OCI-LY1 (cell line): Measurements from ENCODE around the gene ZNF497.
A peak's percentile ranks its signal among the peaks of the same experiment; 100 is the strongest.

ENCODE experiments used
- H2AFZ ChIP-seq: fragments of 200-600 bp; sonication (generic), shearing (Covaris generic); 2 replicates; pipeline ENCODE4 v1.6.0; 2014; ENCODE audit warnings: antibody characterized with exemption, mild to moderate bottlenecking, low read length
- H3F3A ChIP-seq: fragments of 200-600 bp; sonication (generic), shearing (Covaris generic); 2 replicates; pipeline ENCODE4 v1.6.0; 2014; ENCODE audit warnings: mild to moderate bottlenecking, antibody characterized with exemption, low read length, moderate library complexity; ENCODE audit not compliant: insufficient read depth
- H3K27ac ChIP-seq: fragments of 200-600 bp; sonication (generic); 2 replicates; pipeline ENCODE4 v1.5.1; 2014; ENCODE audit warnings: low read length, mixed run types, mild to moderate bottlenecking, low read depth; ENCODE audit not compliant: poor library complexity, severe bottlenecking
- H3K27me3 ChIP-seq: fragments of 200-600 bp; sonication (generic); 2 replicates; pipeline ENCODE4 v1.6.0; 2014; ENCODE audit warnings: antibody characterized with exemption, mild to moderate bottlenecking, low read length, moderate library complexity; ENCODE audit not compliant: insufficient read depth
- H3K36me3 ChIP-seq: fragments of 200-600 bp; sonication (generic); 2 replicates; pipeline ENCODE4 v1.6.1; 2014; ENCODE audit warnings: mild to moderate bottlenecking, antibody characterized with exemption, low read length, moderate library complexity, mixed read lengths; ENCODE audit not compliant: insufficient read depth
- H3K4me1 ChIP-seq: fragments of 200-600 bp; sonication (generic); 2 replicates; pipeline ENCODE4 v1.5.1; 2014; ENCODE audit warnings: mild to moderate bottlenecking, low read length, moderate library complexity; ENCODE audit not compliant: insufficient read depth, severe bottlenecking
- H3K4me2 ChIP-seq: fragments of 200-600 bp; sonication (generic), shearing (Covaris generic); 2 replicates; pipeline ENCODE4 v1.6.1; 2014; ENCODE audit warnings: low read length
- H3K4me3 ChIP-seq: fragments of 200-600 bp; sonication (generic); 2 replicates; pipeline ENCODE4 v1.5.1; 2014; ENCODE audit warnings: low read length, low read depth, mild to moderate bottlenecking, mixed read lengths; ENCODE audit not compliant: poor library complexity, severe bottlenecking
- H3K79me2 ChIP-seq: fragments of 200-600 bp; shearing (Covaris generic); 2 replicates; pipeline ENCODE4 v1.6.1; 2016; ENCODE audit warnings: mixed run types, low read length, mixed read lengths; ENCODE audit not compliant: insufficient read depth
- H3K9ac ChIP-seq: fragments of 200-600 bp; sonication (generic), shearing (Covaris generic); 2 replicates; pipeline ENCODE4 v1.6.1; 2014; ENCODE audit warnings: mild to moderate bottlenecking, low read length, mixed read lengths
- H3K9me2 ChIP-seq: fragments of 200-600 bp; sonication (generic), shearing (Covaris generic); 2 replicates; pipeline ENCODE4 v1.6.1; 2014; ENCODE audit warnings: low read depth, mild to moderate bottlenecking, low read length, mixed read lengths
- H3K9me3 ChIP-seq: fragments of 200-600 bp; shearing (Covaris generic); 2 replicates; pipeline ENCODE4 v1.6.1; 2014; ENCODE audit warnings: low read length, mixed read lengths
- H4K20me1 ChIP-seq: fragments of 200-600 bp; sonication (generic), shearing (Covaris generic); 2 replicates; pipeline ENCODE4 v1.6.0; 2016; ENCODE audit warnings: mild to moderate bottlenecking, low read length; ENCODE audit not compliant: insufficient read depth
- CTCF ChIP-seq: fragments of 200-600 bp; sonication (generic), shearing (Covaris generic); IDR thresholded peaks from 2 replicates; pipeline ENCODE4 v1.5.1; 2017; ENCODE audit warnings: mild to moderate bottlenecking, antibody characterized with exemption, low read length, moderate library complexity, mixed read lengths
- EZH2 ChIP-seq: fragments of 200-600 bp; sonication (generic), shearing (Covaris generic); IDR thresholded peaks from 2 replicates; pipeline ENCODE4 v1.8.0; 2017; ENCODE audit warnings: borderline replicate concordance, mixed run types, mild to moderate bottlenecking, antibody characterized with exemption, low read length, moderate library complexity, mixed read lengths

ZNF497 gene

GRCh38 chr19:58386576-58387337 lies 24.2 kb upstream of the ZNF497 start, which contains the start of gene RPS5:
TSS of gene RPS5 (plus strand) at chr19:58387269. CDS start at chr19:58388138, 869 bp downstream.
- Histone ChIP-seq H2AFZ (no peak within 1 kb of the TSS), H3K9me3 (no peaks in the 10 kb centered on the region), H4K20me1 (no peaks in the 10 kb centered on the region), H3K4me2 (peak within 1 kb of the TSS; percentile 96), H3K9me2 (no peaks in the 10 kb centered on the region), H3K27ac (peak within 1 kb of the TSS; percentile 88), H3K9ac (peak within 1 kb of the TSS; percentile 97), H3K4me3 (peak within 1 kb of the TSS; percentile 98), H3K36me3 (peaks cover 42% of the 10 kb centered on the region), H3K27me3 (no peaks in the 10 kb centered on the region), H3F3A (0 out of 2 replicates have a peak, but pooled peaks cover 4% of the 10 kb centered on the region), H3K79me2 (peaks cover 21% of the 10 kb centered on the region), H3K4me1 (peaks cover 49% of the 10 kb centered on the region)
- TF ChIP-seq EZH2 (no peak), CTCF (no peak)

DNA sequence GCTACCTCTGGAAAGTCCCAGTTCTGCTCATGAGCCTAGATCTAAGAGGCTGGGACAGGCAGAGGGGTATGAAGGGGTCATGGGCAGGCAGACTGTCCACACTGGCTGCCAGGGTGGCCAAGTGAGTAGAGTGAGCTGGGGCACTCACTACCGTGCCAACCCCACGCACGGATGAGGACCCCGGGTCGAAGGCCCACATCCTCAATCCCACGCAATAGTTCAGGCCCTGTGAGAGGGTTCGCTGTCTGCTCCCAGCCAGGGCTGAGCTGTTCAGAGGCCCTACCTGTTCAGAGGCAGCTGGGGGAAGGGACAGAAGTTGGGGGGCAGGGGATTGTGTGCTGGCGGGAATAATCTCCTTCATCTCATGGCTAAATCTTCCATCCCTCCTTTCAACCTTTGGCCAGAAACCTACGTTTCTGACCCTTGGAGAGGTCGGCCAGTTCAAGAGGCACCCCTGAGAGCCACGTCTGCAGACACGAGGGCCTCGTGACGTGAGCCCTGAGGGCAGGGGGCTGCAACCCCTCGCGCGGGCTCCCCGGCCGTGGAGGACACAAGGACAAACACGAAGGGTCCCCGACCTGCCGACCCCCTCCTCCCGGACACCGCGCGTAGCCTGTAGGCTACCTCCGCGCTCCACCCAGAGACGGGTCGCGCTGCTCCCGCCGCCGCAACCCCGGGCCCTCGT lies 23.5 kb upstream of the ZNF497 start:
- peaks cover 53% of the 10 kb centered on the region for H3K4me1 ChIP-seq
- no peaks in the 10 kb centered on the region for H4K20me1 ChIP-seq
- H3K4me3 ChIP-seq, result peak overlapping the region; percentile 98
- TF ChIP-seq CTCF (no peak), EZH2 (no peak)
- peaks cover 35% of the 10 kb centered on the region for H3K36me3 ChIP-seq
- H3K4me2 ChIP-seq, result peak overlapping the region; percentile 68
- H3K79me2 ChIP-seq, result peaks cover 21% of the 10 kb centered on the region
- H3K9me2 ChIP-seq, result no peaks in the 10 kb centered on the region
- H3K27me3 ChIP-seq, result no peaks in the 10 kb centered on the region
- H3K27ac ChIP-seq, result peak overlapping the region; percentile 88
- peak overlapping the region; percentile 89 for H3K9ac ChIP-seq
- H3F3A ChIP-seq, result 0 out of 2 replicates have a peak, but pooled peaks cover 4% of the 10 kb centered on the region
- H2AFZ ChIP-seq, result no peak overlapping the region
- H3K9me3 ChIP-seq, result no peaks in the 10 kb centered on the region

DNA sequence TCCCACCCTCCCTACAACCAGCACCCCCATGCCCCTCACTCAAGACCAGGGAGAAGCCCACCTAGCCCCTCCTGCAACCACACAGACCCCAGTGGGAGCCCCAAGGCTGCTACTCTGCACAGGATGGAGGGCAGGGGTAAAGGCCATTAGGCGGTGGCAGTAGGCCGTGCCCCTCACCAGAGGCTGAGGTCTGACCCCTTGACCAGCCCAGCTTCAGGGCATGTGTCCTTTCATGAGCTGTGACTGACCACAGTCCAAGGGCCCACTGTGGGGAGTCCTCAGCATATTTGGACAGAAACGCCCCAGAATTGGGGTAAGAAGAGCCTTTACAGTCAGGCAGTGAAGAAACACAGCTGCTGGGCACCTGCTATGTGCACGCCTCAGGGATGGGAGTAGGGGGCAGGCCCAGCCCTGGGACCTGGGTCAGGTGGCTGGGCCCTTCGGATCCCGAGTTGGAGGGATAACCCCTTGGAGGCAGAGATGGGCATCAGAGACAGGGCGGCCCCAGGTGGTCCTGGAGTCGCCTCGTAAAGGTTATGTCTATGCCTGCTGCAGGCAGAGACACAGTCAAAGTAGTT lies 22.9 kb upstream of the ZNF497 start:
- Histone ChIP-seq H3K9ac (peak overlapping the region; percentile 89), H3K9me3 (no peaks in the 10 kb centered on the region)

More for the DNA sequence above, 22.9 kb upstream of the ZNF497 start:
- Histone ChIP-seq H3F3A (0 out of 2 replicates have a peak, but pooled peaks cover 4% of the 10 kb centered on the region), H3K27me3 (no peaks in the 10 kb centered on the region), H3K27ac (peak overlapping the region; percentile 88), H3K9me2 (no peaks in the 10 kb centered on the region), H3K4me2 (peak overlapping the region; percentile 68), H3K36me3 (peaks cover 29% of the 10 kb centered on the region), H3K4me1 (peaks cover 49% of the 10 kb centered on the region), H4K20me1 (no peaks in the 10 kb centered on the region), H3K4me3 (peak overlapping the region; percentile 98), H3K79me2 (peaks cover 21% of the 10 kb centered on the region), H2AFZ (no peak overlapping the region)
- TF ChIP-seq CTCF, result no peak
- TF ChIP-seq EZH2, result no peak
